GM04504 (cell line): Measurements from ENCODE around the gene TPCN1.

Experiments used
- DNase-seq: peaks from one replicate; pipeline ENCODE4 v3.0.0-alpha.2; 2012; ENCODE audit warnings: low read depth

The TPCN1 gene

GRCh38 chr12:113242026-113242418 is 20.8 kb downstream of the TPCN1 start:
- no peak for DNase-seq

GRCh38 chr12:113242560-113242959 is 21.3 kb downstream of the TPCN1 start:
- no peak for DNase-seq

GRCh38 chr12:113244047-113244460 is 22.8 kb downstream of the TPCN1 start:
- no peak for DNase-seq

GRCh38 chr12:113244478-113244958 is 23.3 kb downstream of the TPCN1 start:
- no peak for DNase-seq

GRCh38 chr12:113245695-113246477 is 24.6 kb downstream of the TPCN1 start:
- peak; percentile 86 for DNase-seq

GRCh38 chr12:113246478-113247122 is 25.3 kb downstream of the TPCN1 start:
- DNase-seq: no peak

- DNase-seq: no peak
Observed at GRCh38 chr12:113247123-113248050, 26.1 kb downstream of the TPCN1 start.

- DNase-seq: no peak
Observed at GRCh38 chr12:113248051-113248825, 27.0 kb downstream of the TPCN1 start.

GRCh38 chr12:113248842-113249435 is 27.7 kb downstream of the TPCN1 start:
- no peak for DNase-seq

GRCh38 chr12:113249546-113249945 is 28.3 kb downstream of the TPCN1 start:
- no peak for DNase-seq

- DNase-seq: no peak
Observed at GRCh38 chr12:113250045-113250444, 28.8 kb downstream of the TPCN1 start.

- DNase-seq: no peak
Observed at GRCh38 chr12:113251404-113252070, 30.3 kb downstream of the TPCN1 start.

GRCh38 chr12:113252494-113252893 is 31.2 kb downstream of the TPCN1 start:
- no peak for DNase-seq

GRCh38 chr12:113253532-113254285 is 32.4 kb downstream of the TPCN1 start:
- no peak for DNase-seq

GRCh38 chr12:113254298-113254697 is 33.0 kb downstream of the TPCN1 start:
- DNase-seq: no peak

- DNase-seq: no peak
Observed at GRCh38 chr12:113257564-113257963, 36.3 kb downstream of the TPCN1 start.

- no peak for DNase-seq
Observed at GRCh38 chr12:113260127-113260526, 38.9 kb downstream of the TPCN1 start.

- no peak for DNase-seq
Observed at GRCh38 chr12:113260636-113261300, 39.5 kb downstream of the TPCN1 start.

GRCh38 chr12:113261847-113262470 is 40.7 kb downstream of the TPCN1 start:
- no peak for DNase-seq
